Mesodermal cell (in vitro differentiated cells): ENCODE results near the gene PAX3.

Experiments
- H3K27ac ChIP-seq: 2 replicates; pipeline ENCODE4 v1.7.0; 2013; ENCODE audit warnings: mild to moderate bottlenecking, low read depth, low read length, moderate library complexity; ENCODE audit not compliant: severe bottlenecking
- H3K36me3 ChIP-seq: 2 replicates; pipeline ENCODE4 v1.7.1; 2013; ENCODE audit warnings: mild to moderate bottlenecking, low read length, moderate library complexity; ENCODE audit not compliant: control insufficient read depth, insufficient read depth
- H3K4me1 ChIP-seq: one replicate; pipeline ENCODE4 v1.7.1; 2013; ENCODE audit warnings: mild to moderate bottlenecking, low read length; ENCODE audit not compliant: insufficient read depth, control insufficient read depth, poor library complexity, severe bottlenecking
- H3K4me3 ChIP-seq: 2 replicates; pipeline ENCODE4 v1.7.0; 2013; ENCODE audit warnings: low read length, control low read depth, mild to moderate bottlenecking; ENCODE audit not compliant: insufficient read depth, poor library complexity, severe bottlenecking; ENCODE audit errors: extremely low read depth
- H3K9me3 ChIP-seq: 2 replicates; pipeline ENCODE4 v1.7.1; 2013; ENCODE audit warnings: mild to moderate bottlenecking, low read length, moderate library complexity; ENCODE audit not compliant: control insufficient read depth
- WGBS, 2 experiments: methylation state at CpG; one replicate each; pipeline ENCODE4 v1.1.5; 2013; ENCODE audit warnings: missing lambda C conversion rate in 2 of 2; ENCODE audit not compliant: insufficient coverage in 2 of 2; 5-methylcytosine and 5-hydroxymethylcytosine counted together

PAX3 gene

DNA sequence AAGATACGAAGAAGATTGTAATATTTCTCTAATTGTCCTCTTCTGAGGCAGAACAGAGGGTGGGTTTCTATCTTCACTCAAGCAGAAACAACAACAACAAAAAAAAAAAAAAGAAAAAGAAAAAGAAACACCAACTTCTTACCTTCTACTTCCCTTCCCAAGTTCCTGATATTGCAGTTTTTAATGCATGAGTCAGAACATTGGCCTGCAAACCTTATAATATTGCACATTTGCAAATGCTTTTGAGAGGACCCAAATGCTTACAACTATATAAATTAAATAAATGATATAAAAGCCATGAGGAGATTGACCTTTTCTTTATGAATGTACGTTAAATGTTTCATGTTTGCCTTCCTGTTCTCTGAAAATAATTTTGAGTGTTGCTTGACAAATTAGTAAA lies 37.3 kb downstream of the PAX3 start:
- Histone ChIP-seq H3K9me3 (no peaks in the 10 kb centered on the region), H3K4me1 (peaks cover 12% of the 10 kb centered on the region), H3K36me3 (no peaks in the 10 kb centered on the region), H3K27ac (no peak overlapping the region), H3K4me3 (no peak overlapping the region)
- WGBS, 2 experiments: 100% methylated on average over 1 of the region's 2 CpGs; no CpG with 5 or more reads in 1 of the 2 experiments

DNA sequence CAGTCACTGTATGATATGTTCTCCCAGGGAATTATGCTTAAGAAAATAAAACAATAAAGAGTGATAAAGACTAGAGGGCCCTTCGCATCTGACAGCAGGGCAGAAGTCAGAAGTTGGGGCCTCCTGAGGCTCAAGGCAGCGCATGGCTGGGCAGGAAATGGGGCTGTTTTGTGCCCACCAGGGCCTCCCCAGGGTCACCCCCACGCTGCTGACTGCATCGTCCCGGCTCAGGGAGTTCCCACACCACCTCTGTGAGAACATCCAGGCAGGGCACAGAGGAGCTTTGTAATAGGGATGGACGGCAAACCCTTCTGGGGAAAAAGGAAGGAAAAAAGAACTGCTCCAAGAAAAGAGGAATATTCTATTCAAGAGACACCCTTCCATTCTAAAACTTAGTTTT lies 41.2 kb downstream of the PAX3 start:
- 18 to 19% methylated on average over 5 of the region's 6 CpGs for WGBS, 2 experiments
- Histone ChIP-seq H3K4me1 (peaks cover 5% of the 10 kb centered on the region), H3K27ac (no peak overlapping the region), H3K9me3 (no peaks in the 10 kb centered on the region), H3K36me3 (no peaks in the 10 kb centered on the region), H3K4me3 (no peak overlapping the region)

DNA sequence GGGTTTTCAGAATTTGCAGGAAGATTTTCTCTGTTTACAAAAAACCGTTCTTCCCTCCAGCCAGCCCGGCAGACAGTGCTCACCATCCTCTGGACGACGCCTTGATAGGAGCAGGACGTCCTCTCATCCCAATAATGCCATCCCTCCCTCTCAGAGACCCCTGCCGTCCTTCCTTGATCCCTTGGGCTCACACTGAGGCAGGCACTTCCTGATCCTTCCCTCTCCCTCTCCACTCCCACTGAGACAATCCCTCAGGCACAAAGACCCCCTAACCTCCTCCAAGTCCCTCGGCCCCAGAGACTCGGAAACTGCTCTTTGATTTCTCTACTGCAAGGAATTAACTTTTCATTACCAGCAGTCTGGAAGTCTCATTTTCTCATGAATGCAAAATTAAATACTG lies 42.5 kb downstream of the PAX3 start:
- peaks cover 5% of the 10 kb centered on the region for H3K4me1 ChIP-seq
- H3K9me3 ChIP-seq: no peaks in the 10 kb centered on the region
- WGBS, 2 experiments: 20 to 32% methylated on average over 6 to 8 of the region's 8 CpGs
- H3K36me3 ChIP-seq: no peaks in the 10 kb centered on the region
- no peak overlapping the region for H3K4me3 ChIP-seq
- no peak overlapping the region for H3K27ac ChIP-seq

DNA sequence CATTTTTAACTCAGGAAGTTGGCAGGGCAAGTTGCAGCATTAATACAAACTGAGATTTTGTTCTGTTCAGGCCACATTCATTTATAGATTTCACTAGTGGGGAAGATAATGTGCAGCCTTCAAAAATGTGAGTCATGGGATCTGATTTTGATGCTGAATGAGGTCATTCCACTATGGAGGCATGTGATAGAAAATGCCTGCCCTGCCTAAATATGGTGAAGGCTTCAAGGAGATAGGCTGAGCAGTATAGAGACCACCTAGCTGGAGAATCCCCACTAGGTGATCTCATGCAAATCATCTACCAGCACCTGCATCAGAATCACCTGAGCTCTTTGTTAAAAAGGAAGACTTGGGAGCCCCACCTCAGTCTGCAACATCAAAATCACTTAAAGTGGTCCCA lies 43.7 kb downstream of the PAX3 start:
- no peaks in the 10 kb centered on the region for H3K9me3 ChIP-seq
- H3K27ac ChIP-seq: no peak overlapping the region
- H3K36me3 ChIP-seq: no peaks in the 10 kb centered on the region
- no peak overlapping the region for H3K4me3 ChIP-seq
- H3K4me1 ChIP-seq: peaks cover 5% of the 10 kb centered on the region

DNA sequence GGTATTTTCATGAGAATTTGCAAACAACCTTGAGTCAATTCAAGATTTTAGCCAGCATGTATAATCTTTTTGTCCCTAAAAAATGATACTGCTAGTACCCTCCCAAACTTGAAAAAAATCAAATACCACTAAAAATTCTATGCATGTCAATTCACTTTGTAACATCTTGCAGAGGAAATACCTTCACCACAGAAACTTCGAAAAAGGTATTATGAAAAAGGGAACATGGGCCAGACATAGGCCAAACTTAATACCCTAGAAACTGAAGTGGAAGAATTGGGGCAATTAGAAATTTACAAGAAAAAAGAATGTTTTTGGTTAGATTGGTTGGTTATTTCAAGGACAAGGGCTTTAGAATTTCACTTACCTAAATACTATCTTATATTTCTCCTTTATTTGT lies 48.5 kb downstream of the PAX3 start:
- Histone ChIP-seq H3K4me1 (no peaks in the 10 kb centered on the region), H3K36me3 (no peaks in the 10 kb centered on the region), H3K9me3 (no peaks in the 10 kb centered on the region), H3K27ac (no peak overlapping the region), H3K4me3 (no peak overlapping the region)
- WGBS, 2 experiments: no CpG with 5 or more reads among the region's 1 CpG

DNA sequence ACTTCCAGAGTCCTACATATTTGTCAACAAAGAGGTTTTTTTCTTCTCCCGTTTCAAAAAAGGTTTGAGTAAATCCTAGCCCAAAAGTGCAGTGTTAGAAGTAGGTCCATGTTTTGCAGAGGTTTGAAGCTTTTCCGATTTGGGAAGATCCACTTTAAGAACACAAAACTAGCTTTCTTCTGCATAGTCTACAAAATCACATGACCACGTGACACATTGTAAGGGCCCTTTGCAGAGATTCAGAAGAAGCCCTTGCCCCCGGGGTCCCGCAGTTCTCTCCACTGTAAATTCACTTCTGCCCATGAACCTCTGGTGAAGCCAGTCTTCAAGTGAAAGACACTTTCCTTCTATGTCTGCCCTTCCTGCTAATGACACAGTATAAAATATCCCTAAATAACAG lies 49.4 kb downstream of the PAX3 start:
- Histone ChIP-seq H3K9me3 (no peaks in the 10 kb centered on the region), H3K27ac (no peak overlapping the region), H3K4me3 (no peak overlapping the region), H3K4me1 (no peaks in the 10 kb centered on the region), H3K36me3 (no peaks in the 10 kb centered on the region)
- WGBS, 2 experiments: 83 to 92% methylated on average over 3 to 4 of the region's 5 CpGs

DNA sequence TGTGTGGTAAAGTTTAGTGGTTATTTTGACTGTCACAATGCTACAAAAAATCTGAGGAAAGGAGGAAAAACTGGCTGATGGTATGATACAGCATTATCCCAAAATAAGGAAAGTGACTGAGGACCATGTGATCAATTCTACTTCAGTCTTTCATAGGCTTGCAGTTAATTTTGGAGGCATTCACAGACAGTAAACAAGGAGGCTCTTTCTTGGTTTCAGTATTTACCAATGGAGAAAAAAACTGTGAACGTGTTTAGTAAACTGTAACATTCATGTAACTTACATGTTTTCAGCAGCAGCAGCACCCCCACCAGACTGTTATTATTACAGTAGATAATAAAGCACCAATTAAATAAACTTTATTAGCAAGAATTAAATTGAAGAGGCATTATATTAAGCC lies 50.0 kb downstream of the PAX3 start:
- no CpG with 5 or more reads among the region's 1 CpG for whole genome bisulfite sequencing, 2 experiments
- no peak overlapping the region for H3K4me3 ChIP-seq
- H3K36me3 ChIP-seq: no peaks in the 10 kb centered on the region
- no peak overlapping the region for H3K27ac ChIP-seq
- H3K4me1 ChIP-seq: no peaks in the 10 kb centered on the region
- H3K9me3 ChIP-seq: no peaks in the 10 kb centered on the region

DNA sequence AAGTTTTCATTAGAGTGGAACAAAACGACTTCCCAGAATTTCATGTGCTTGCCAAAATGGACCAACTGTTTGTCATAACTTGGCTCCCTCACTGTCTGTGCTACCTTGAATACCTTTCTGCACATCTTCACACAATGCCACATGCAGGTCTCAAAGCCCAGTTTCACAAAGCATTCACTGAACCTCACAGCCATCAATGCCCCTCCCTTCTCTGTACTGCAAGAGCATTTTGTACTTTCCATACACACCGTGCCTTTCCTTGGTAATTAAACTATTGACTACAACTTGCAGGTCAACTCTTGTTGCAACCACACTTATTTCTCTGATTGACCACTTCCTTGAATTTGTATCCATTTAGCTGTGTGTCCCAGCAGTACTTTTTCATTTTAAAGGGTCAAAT lies 50.5 kb downstream of the PAX3 start:
- Histone ChIP-seq H3K27ac (no peak overlapping the region), H3K9me3 (no peaks in the 10 kb centered on the region), H3K4me1 (no peaks in the 10 kb centered on the region)

DNA sequence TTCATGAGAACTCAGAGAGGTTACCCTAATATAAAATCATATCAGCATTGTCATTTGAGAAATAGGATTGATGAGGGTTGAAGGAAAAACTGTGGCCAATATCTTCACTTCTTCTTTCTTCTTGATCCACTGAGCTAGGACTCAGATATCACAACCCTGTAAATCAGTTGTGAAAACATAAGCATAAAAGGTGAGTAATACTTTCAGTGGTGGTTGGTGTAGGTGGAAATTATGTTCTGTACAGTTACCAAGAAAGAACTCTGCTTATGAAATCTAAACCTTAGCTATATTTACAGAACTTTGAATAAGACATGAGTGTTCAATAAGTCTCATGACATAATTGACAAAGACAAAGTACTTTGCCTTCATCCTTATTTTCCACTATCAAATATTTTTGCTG lies 56.3 kb downstream of the PAX3 start:
- H3K27ac ChIP-seq: no peak overlapping the region
- H3K9me3 ChIP-seq: no peaks in the 10 kb centered on the region
- H3K4me1 ChIP-seq: peaks cover 10% of the 10 kb centered on the region
- no peaks in the 10 kb centered on the region for H3K36me3 ChIP-seq
- no peak overlapping the region for H3K4me3 ChIP-seq

More for the DNA sequence above, 50.5 kb downstream of the PAX3 start:
- WGBS, 2 experiments: 75 to 88% methylated on average over 2 of the region's 2 CpGs
- H3K4me3 ChIP-seq: no peak overlapping the region
- no peaks in the 10 kb centered on the region for H3K36me3 ChIP-seq

DNA sequence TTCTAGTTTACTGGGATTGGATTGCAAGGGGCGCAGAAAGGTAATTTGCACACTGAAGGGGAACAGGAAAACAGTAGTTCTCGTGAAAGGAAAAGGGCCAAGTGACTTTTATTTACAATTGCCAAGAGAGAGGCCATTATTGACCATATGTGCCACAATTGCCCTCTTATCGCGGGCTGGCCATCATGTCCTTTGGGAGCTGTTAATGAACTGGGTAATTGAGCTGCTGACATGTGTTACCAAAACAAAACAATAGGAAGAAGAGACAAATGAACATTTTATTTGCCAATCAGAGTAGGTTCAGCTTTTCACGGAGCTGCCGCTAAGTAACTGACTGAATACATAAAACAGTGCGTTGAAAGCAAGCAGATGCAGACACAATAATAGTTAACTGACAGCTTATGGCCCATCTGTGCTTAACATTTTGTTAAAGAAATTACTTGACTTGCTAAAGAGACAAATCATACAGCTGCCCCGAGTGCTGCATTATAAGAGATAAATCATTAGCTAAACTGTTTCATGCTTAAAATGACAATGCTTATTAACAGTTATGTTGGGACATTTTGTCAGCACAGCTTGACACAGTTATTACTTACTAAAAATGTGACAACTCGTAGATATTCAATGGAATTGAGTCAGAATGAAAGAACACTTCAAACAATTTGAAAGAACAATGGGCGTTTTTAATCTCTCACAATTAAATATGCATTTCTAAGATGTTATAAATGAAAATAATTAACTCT lies 57.5 kb downstream of the PAX3 start:
- H3K27ac ChIP-seq: no peak overlapping the region
- H3K4me3 ChIP-seq: no peak overlapping the region
- no peaks in the 10 kb centered on the region for H3K9me3 ChIP-seq
- H3K4me1 ChIP-seq: peaks cover 10% of the 10 kb centered on the region
- 48 to 51% methylated on average over 5 of the region's 10 CpGs for WGBS, 2 experiments
- no peaks in the 10 kb centered on the region for H3K36me3 ChIP-seq

DNA sequence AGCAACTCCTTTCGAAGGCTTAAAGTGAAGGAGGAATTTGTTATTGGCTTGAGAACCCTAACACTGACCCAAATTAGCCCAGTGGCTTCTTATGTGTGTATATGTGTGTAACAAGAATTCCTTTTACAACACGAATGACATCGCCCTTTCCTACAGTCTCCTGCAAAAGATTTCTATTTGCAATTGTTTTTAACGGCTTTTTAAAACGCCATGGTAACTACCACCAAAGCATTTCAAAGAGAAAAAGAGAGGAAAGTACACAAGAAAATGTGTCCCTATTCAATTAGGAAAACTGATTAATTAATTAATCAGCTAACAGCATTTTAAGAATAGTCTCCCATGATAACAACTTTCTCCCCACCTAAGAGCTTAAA lies 58.1 kb downstream of the PAX3 start:
- H3K4me1 ChIP-seq: peaks cover 10% of the 10 kb centered on the region
- no peak overlapping the region for H3K27ac ChIP-seq
- 0% methylated on average over 1 of the region's 5 CpGs; no CpG with 5 or more reads in 1 of the 2 experiments for WGBS, 2 experiments
- H3K36me3 ChIP-seq: no peaks in the 10 kb centered on the region
- H3K4me3 ChIP-seq: no peak overlapping the region
- no peaks in the 10 kb centered on the region for H3K9me3 ChIP-seq
